CD4-positive, alpha-beta T cell treated with Interleukin-12 subunit alpha and Interleukin-12 subunit beta, for 1 hour (primary cell): Measurements from ENCODE around the gene LOXL3.
"Not testable (repeated sequence)": the region's sequence is repeated elsewhere in the genome, so short reads cannot be mapped to it uniquely, and the experiment has no call there.

Experiments
- DNase-seq: peaks from one replicate; pipeline ENCODE4 v3.0.0-alpha.2; 2020

The LOXL3 gene

GRCh38 chr2:74573747-74574562 lies 20.2 kb upstream of the LOXL3 start:
- DNase-seq, result peak; percentile 33

- DNase-seq, result no peak
Observed at GRCh38 chr2:74572178-74572925, 18.6 kb upstream of the LOXL3 start.

- DNase-seq, result no peak
Observed at GRCh38 chr2:74571058-74571457, 17.3 kb upstream of the LOXL3 start.

GRCh38 chr2:74569686-74570085 lies 15.9 kb upstream of the LOXL3 start:
- no peak for DNase-seq

- DNase-seq, result no peak
Observed at GRCh38 chr2:74567881-74568280, 14.1 kb upstream of the LOXL3 start.

- no peak for DNase-seq
Observed at GRCh38 chr2:74566754-74567085, 13.0 kb upstream of the LOXL3 start.

- DNase-seq, result no peak
Observed at GRCh38 chr2:74566076-74566753, 12.5 kb upstream of the LOXL3 start.

- DNase-seq, result no peak
Observed at GRCh38 chr2:74564222-74564621, 10.5 kb upstream of the LOXL3 start.

- DNase-seq, result no peak
Observed at GRCh38 chr2:74562126-74562775, 8.5 kb upstream of the LOXL3 start.

GRCh38 chr2:74561022-74561421 lies 7.3 kb upstream of the LOXL3 start:
- not testable (repeated sequence) for DNase-seq

GRCh38 chr2:74560591-74560990 lies 6.8 kb upstream of the LOXL3 start:
- DNase-seq, result no peak

GRCh38 chr2:74559912-74560311 lies 6.2 kb upstream of the LOXL3 start:
- no peak for DNase-seq

- DNase-seq, result no peak
Observed at GRCh38 chr2:74558284-74559230, 4.8 kb upstream of the LOXL3 start.

- no peak for DNase-seq
Observed at GRCh38 chr2:74556831-74557370, 3.2 kb upstream of the LOXL3 start.

GRCh38 chr2:74556159-74556558 lies 2.4 kb upstream of the LOXL3 start:
- DNase-seq, result no peak

- DNase-seq, result no peak
Observed at GRCh38 chr2:74555610-74556103, 1.9 kb upstream of the LOXL3 start.

GRCh38 chr2:74554820-74555531 lies 1.2 kb upstream of the LOXL3 start:
- DNase-seq, result peak; percentile 47

GRCh38 chr2:74552914-74553811 lies 579 bp downstream of the LOXL3 start:
- no peak for DNase-seq

GRCh38 chr2:74551942-74552913 lies 1.5 kb downstream of the LOXL3 start:
- DNase-seq, result no peak
